ENCODE data around the gene DSE. TPM values are rescaled to one million over a fixed set of nuclear protein-coding genes. Genes with fewer than 3 reads are reported as not detected.

DSE gene
- total RNA-seq, 2 donors from 2014 or later, result 5.0 to 9.3 TPM

- no peak for TF ChIP-seq CTCF (IDR thresholded peaks at IDR 0.05)
- H3K9ac ChIP-seq (ENCODE audit: low read depth in 2 of 2, low read length in 2 of 2), result no peak overlapping the region
- no peaks in the 10 kb centered on the region for H3K36me3 ChIP-seq
- H3K27ac ChIP-seq, result no peak overlapping the region
- no peak overlapping the region for H3K4me3 ChIP-seq
- intact Hi-C loops (cut with DNase I), result no loop called here
- no peaks in the 10 kb centered on the region for H3K9me3 ChIP-seq
- DNase-seq, result no peak
- no peaks in the 10 kb centered on the region for H3K27me3 ChIP-seq
- H3K4me1 ChIP-seq, result no peaks in the 10 kb centered on the region
Observed at GRCh38 chr6:116450185-116450710, 79.5 kb downstream of the DSE start.

GRCh38 chr6:116450769-116451740 lies 80.3 kb downstream of the DSE start:
- Histone ChIP-seq H3K4me1 (no peaks in the 10 kb centered on the region), H3K27ac (no peak overlapping the region), H3K27me3 (no peaks in the 10 kb centered on the region), H3K9me3 (no peaks in the 10 kb centered on the region), H3K4me3 (no peak overlapping the region), H3K9ac (ENCODE audit: low read depth in 2 of 2, low read length in 2 of 2) (no peak overlapping the region), H3K36me3 (no peaks in the 10 kb centered on the region)
- no peak for DNase-seq
- intact Hi-C loops (cut with DNase I), result no loop called here
- no peak for TF ChIP-seq CTCF (IDR thresholded peaks at IDR 0.05)

GRCh38 chr6:116451916-116452315 lies 81.2 kb downstream of the DSE start:
- intact Hi-C loops (cut with DNase I), result no loop called here
- H3K4me3 ChIP-seq, result no peak overlapping the region
- H3K9me3 ChIP-seq, result no peaks in the 10 kb centered on the region
- no peak for DNase-seq
- H3K27ac ChIP-seq, result no peak overlapping the region
- H3K27me3 ChIP-seq, result no peaks in the 10 kb centered on the region
- no peak overlapping the region for H3K9ac ChIP-seq (ENCODE audit: low read depth in 2 of 2, low read length in 2 of 2)
- TF ChIP-seq CTCF (IDR thresholded peaks at IDR 0.05), result no peak
- H3K4me1 ChIP-seq, result no peaks in the 10 kb centered on the region
- no peaks in the 10 kb centered on the region for H3K36me3 ChIP-seq

GRCh38 chr6:116452531-116452930 lies 81.8 kb downstream of the DSE start:
- Histone ChIP-seq H3K27me3 (no peaks in the 10 kb centered on the region), H3K9me3 (no peaks in the 10 kb centered on the region), H3K4me1 (no peaks in the 10 kb centered on the region), H3K36me3 (no peaks in the 10 kb centered on the region), H3K9ac (ENCODE audit: low read depth in 2 of 2, low read length in 2 of 2) (no peak overlapping the region), H3K27ac (no peak overlapping the region), H3K4me3 (no peak overlapping the region)
- TF ChIP-seq CTCF (IDR thresholded peaks at IDR 0.05), result no peak
- intact Hi-C loops (cut with DNase I), result no loop called here
- no peak for DNase-seq

GRCh38 chr6:116456106-116456505 lies 85.4 kb downstream of the DSE start:
- Histone ChIP-seq H3K9ac (ENCODE audit: low read depth in 2 of 2, low read length in 2 of 2) (no peak overlapping the region), H3K4me1 (no peaks in the 10 kb centered on the region), H3K36me3 (no peaks in the 10 kb centered on the region), H3K27ac (no peak overlapping the region), H3K4me3 (no peak overlapping the region), H3K9me3 (no peaks in the 10 kb centered on the region), H3K27me3 (no peaks in the 10 kb centered on the region)
- DNase-seq, result no peak
- intact Hi-C loops (cut with DNase I), result no loop called here
- TF ChIP-seq CTCF (IDR thresholded peaks at IDR 0.05), result no peak
